ENCODE data around the gene RAB33B.

RAB33B gene

GRCh38 chr4:139506774-139507173 lies 52.9 kb downstream of the RAB33B start:
- no peak for TF ChIP-seq CTCF (IDR thresholded peaks at IDR 0.05)

GRCh38 chr4:139508581-139509237 lies 54.8 kb downstream of the RAB33B start:
- no peak for TF ChIP-seq CTCF (IDR thresholded peaks at IDR 0.05)

- TF ChIP-seq CTCF (IDR thresholded peaks at IDR 0.05): peak; percentile 41; the same call in 1 of the 2 replicates
Measured at GRCh38 chr4:139509727-139510410, 55.9 kb downstream of the RAB33B start.

- TF ChIP-seq CTCF (IDR thresholded peaks at IDR 0.05): no peak
Measured at GRCh38 chr4:139511320-139511719, 57.4 kb downstream of the RAB33B start.

GRCh38 chr4:139514382-139515059 lies 60.6 kb downstream of the RAB33B start:
- no peak for TF ChIP-seq CTCF (IDR thresholded peaks at IDR 0.05)

GRCh38 chr4:139515531-139515958 lies 61.6 kb downstream of the RAB33B start:
- no peak for TF ChIP-seq CTCF (IDR thresholded peaks at IDR 0.05)

- TF ChIP-seq CTCF (IDR thresholded peaks at IDR 0.05): no peak
Measured at GRCh38 chr4:139521754-139522401, 68.0 kb downstream of the RAB33B start.

Data from LNCAP (cell line).